WI38 (cell line): ENCODE measurements around the gene TMEFF1.
A peak's percentile ranks its signal among the peaks of the same experiment; 100 is the strongest.

Experiments used
- H3K4me3 ChIP-seq: 2 replicates; pipeline ENCODE4 v1.5.1; 2011; ENCODE audit warnings: low read depth, mild to moderate bottlenecking, control low read depth, low read length
- TF ChIP-seq, protein P1 (sequence below): IDR thresholded peaks from 2 replicates; pipeline ENCODE4 v1.5.1; 2012; ENCODE audit warnings: low read depth, mild to moderate bottlenecking, control low read depth, low read length

The TMEFF1 gene

DNA sequence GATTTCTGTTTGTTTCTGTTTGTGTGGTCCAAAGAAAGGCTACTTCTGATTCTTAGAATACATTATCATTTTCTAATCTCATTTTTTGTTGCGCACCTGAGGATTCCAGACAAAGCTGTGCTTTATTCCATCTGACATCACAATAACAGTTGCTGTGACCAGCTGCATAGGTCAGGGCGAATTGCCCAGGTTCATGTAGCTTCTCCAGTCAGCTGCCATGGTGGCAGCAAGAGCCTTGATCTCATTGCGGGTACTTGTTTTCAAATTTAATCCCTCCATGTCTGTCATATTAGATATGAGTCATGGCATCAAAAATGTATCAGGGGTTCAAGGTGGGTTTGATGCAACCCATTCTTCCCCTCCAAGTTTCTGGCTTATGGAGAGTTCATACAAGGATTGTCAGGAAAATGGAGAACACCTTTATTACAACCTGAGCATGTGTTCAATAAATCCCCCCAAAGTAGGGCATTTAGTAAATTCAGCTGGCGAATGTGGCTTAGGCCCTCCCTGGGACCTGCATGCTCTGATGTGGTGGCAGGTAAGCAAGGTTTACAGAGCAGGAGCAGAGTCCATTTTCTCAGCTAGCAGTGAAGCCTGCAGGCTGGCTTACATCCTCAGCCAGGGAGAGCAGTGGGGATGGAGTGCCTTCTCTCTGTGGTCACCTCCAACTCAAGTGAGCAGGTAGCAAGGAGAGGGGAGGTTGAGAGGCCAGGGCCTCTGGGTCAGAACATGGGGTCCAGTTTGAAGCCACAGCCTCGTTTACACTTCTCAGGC lies 118.9 kb downstream of the TMEFF1 start:
- H3K4me3 ChIP-seq = no peak overlapping the region
- TF ChIP-seq, protein P1, sequence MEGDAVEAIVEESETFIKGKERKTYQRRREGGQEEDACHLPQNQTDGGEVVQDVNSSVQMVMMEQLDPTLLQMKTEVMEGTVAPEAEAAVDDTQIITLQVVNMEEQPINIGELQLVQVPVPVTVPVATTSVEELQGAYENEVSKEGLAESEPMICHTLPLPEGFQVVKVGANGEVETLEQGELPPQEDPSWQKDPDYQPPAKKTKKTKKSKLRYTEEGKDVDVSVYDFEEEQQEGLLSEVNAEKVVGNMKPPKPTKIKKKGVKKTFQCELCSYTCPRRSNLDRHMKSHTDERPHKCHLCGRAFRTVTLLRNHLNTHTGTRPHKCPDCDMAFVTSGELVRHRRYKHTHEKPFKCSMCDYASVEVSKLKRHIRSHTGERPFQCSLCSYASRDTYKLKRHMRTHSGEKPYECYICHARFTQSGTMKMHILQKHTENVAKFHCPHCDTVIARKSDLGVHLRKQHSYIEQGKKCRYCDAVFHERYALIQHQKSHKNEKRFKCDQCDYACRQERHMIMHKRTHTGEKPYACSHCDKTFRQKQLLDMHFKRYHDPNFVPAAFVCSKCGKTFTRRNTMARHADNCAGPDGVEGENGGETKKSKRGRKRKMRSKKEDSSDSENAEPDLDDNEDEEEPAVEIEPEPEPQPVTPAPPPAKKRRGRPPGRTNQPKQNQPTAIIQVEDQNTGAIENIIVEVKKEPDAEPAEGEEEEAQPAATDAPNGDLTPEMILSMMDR = no peak

DNA sequence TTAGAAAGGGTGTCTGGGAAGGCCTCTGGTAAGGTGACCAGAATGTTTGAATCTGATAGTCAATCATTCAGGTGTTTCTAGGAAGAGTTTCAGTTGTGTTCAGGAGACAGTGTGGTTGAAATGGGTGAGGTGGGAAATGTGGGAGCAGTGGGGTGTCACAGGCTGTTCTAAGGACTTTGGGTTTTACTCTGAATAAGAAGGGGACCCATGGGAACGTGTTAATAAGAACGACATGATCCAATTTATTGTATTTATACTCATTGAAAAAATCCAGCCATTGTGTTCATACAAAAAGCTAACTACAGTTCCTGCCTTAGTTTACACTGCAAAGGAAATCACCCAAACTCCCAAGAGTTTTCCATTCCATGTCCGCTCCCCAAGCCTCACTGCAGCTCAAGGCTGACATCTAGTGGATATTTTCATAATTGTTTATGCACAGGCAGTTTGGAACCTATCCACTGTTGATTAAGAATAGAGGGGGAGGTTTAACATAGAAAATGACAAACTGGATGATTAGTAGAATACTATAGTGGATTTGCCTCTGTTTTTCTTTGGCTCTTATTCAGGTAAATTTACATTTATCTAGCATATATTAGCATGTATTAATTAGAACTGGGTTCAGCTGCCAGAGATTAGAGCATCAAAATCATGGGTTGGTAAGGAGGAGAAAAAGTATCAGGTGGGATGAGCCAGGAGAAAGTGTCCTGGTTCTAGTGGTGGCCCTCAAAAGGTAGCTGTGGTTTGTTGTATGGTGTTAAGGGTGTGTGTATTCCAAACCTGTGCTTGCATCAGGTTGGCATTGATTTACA lies 122.6 kb downstream of the TMEFF1 start:
- TF ChIP-seq, protein P1 = peak; percentile 53

GRCh38 chr9:100597236-100597635 lies 124.3 kb downstream of the TMEFF1 start:
- TF ChIP-seq, protein P1 = no peak

More for the DNA sequence above, 122.6 kb downstream of the TMEFF1 start:
- H3K4me3 ChIP-seq = no peak overlapping the region

GRCh38 chr9:100598641-100599145 lies 125.7 kb downstream of the TMEFF1 start:
- peak overlapping the region; percentile 60 for H3K4me3 ChIP-seq
- TF ChIP-seq, protein P1 = no peak

More at GRCh38 chr9:100597236-100597635, 124.3 kb downstream of the TMEFF1 start:
- H3K4me3 ChIP-seq = no peak overlapping the region

GRCh38 chr9:100600521-100601079 lies 127.7 kb downstream of the TMEFF1 start:
- no peak overlapping the region for H3K4me3 ChIP-seq
- TF ChIP-seq, protein P1 = no peak

- H3K4me3 ChIP-seq = no peak overlapping the region
- TF ChIP-seq, protein P1 = peak; percentile 80
These were observed 128.3 kb downstream of the TMEFF1 start for GRCh38 chr9:100601216-100601615.
